Smooth muscle cell of the brain vasculature (primary cell): Measurements from ENCODE around the gene NOL3.

Experiments used
- DNase-seq: peaks from one replicate; pipeline ENCODE4 v3.0.0-alpha.2; 2012; ENCODE audit warnings: low read depth, low spot score

NOL3 gene

GRCh38 chr16:67154578-67155294, 15.6 kb upstream of the NOL3 start:
- no peak for DNase-seq

GRCh38 chr16:67155295-67156142, 14.8 kb upstream of the NOL3 start:
- no peak for DNase-seq

- no peak for DNase-seq
Measured at GRCh38 chr16:67156143-67156844, 14.0 kb upstream of the NOL3 start.

- DNase-seq = no peak
Measured at GRCh38 chr16:67157106-67157748, 13.1 kb upstream of the NOL3 start.

GRCh38 chr16:67157892-67158635, 12.3 kb upstream of the NOL3 start:
- DNase-seq = no peak

GRCh38 chr16:67158637-67159600, 11.4 kb upstream of the NOL3 start:
- DNase-seq = no peak

GRCh38 chr16:67161595-67162058, 8.7 kb upstream of the NOL3 start:
- DNase-seq = no peak

- no peak for DNase-seq
Measured at GRCh38 chr16:67162506-67163163, 7.7 kb upstream of the NOL3 start.

GRCh38 chr16:67163164-67163998, 7.0 kb upstream of the NOL3 start:
- no peak for DNase-seq

GRCh38 chr16:67163999-67164558, 6.3 kb upstream of the NOL3 start:
- DNase-seq = no peak

- no peak for DNase-seq
Measured at GRCh38 chr16:67164599-67165061, 5.7 kb upstream of the NOL3 start, which contains the start of gene HSF4. Gene HSF4 (plus strand): TSS chr16:67164745. CDS start chr16:67164812, 67 bp downstream.

- DNase-seq = no peak
Measured at GRCh38 chr16:67165121-67166078, 4.9 kb upstream of the NOL3 start.

GRCh38 chr16:67166110-67166547, 4.2 kb upstream of the NOL3 start:
- DNase-seq = no peak

- no peak for DNase-seq
Measured at GRCh38 chr16:67166598-67167168, 3.7 kb upstream of the NOL3 start.

GRCh38 chr16:67167588-67167987, 2.8 kb upstream of the NOL3 start:
- no peak for DNase-seq

GRCh38 chr16:67169011-67169451, 1.3 kb upstream of the NOL3 start:
- no peak for DNase-seq
